Keratinocyte (primary cell): ENCODE measurements around the gene HABP2. TPM values are rescaled to one million over a fixed set of nuclear protein-coding genes. Genes with fewer than 3 reads are reported as not detected.

Experiments used
- DNase-seq: peaks from one replicate; pipeline ENCODE4 v3.0.0-alpha.2; 2011; ENCODE audit warnings: low read depth, missing footprints, low spot score
- FAIRE-seq: peaks from 2 replicates; lab custom pipeline; 2011; peaks lifted over from hg19 to GRCh38; lab: Jason Lieb, UNC
- H2AFZ ChIP-seq: 2 replicates; pipeline ENCODE4 v1.6.0; 2012; ENCODE audit warnings: low read length, control low read depth, inconsistent platforms; ENCODE audit not compliant: control insufficient read depth
- H3K27ac ChIP-seq: 2 replicates; pipeline ENCODE4 v1.5.1; 2011; ENCODE audit warnings: low read length; ENCODE audit not compliant: control insufficient read depth, insufficient read depth
- H3K27me3 ChIP-seq: 3 replicates; pipeline ENCODE4 v1.6.0; 2011; ENCODE audit warnings: low read length; ENCODE audit not compliant: control insufficient read depth, insufficient read depth; ENCODE audit errors: extremely low read depth
- H3K36me3 ChIP-seq, 2 experiments: 2 replicates in 1 of 2; 3 replicates in 1 of 2; pipeline ENCODE4 v1.5.1; 2011; ENCODE audit warnings: low read length in 2 of 2, mild to moderate bottlenecking in 1 of 2; ENCODE audit not compliant: control insufficient read depth in 2 of 2, insufficient read depth in 2 of 2; ENCODE audit errors: extremely low read depth in 1 of 2
- H3K4me1 ChIP-seq: 3 replicates; pipeline ENCODE4 v1.5.1; 2011; ENCODE audit warnings: low read length; ENCODE audit not compliant: control insufficient read depth, insufficient read depth; ENCODE audit errors: extremely low read depth
- H3K4me2 ChIP-seq: 3 replicates; pipeline ENCODE4 v1.6.0; 2011; ENCODE audit warnings: low read depth, low read length; ENCODE audit not compliant: control insufficient read depth, insufficient read depth; ENCODE audit errors: extremely low read depth
- H3K4me3 ChIP-seq, 3 experiments: fragments of 200-600 bp in 1 of 3; sonication (generic) in 1 of 3; 2 replicates in 2 of 3; 3 replicates in 1 of 3; pipeline ENCODE4 v1.5.1; 2011 to 2016; ENCODE audit warnings: low read length in 3 of 3, mild to moderate bottlenecking in 3 of 3, control low read depth in 2 of 3, inconsistent platforms in 1 of 3, low read depth in 1 of 3, mixed read lengths in 1 of 3, mixed run types in 1 of 3, moderate library complexity in 1 of 3; ENCODE audit not compliant: control insufficient read depth in 2 of 3, insufficient read depth in 2 of 3; ENCODE audit errors: extremely low read depth in 1 of 3
- H3K79me2 ChIP-seq: 2 replicates; pipeline ENCODE4 v1.6.0; 2012; ENCODE audit warnings: low read length; ENCODE audit not compliant: control insufficient read depth, insufficient read depth
- H3K9ac ChIP-seq: 3 replicates; pipeline ENCODE4 v1.6.0; 2011; ENCODE audit warnings: low read length; ENCODE audit not compliant: control insufficient read depth, insufficient read depth; ENCODE audit errors: extremely low read depth
- H3K9me1 ChIP-seq: 3 replicates; pipeline ENCODE4 v1.6.0; 2011; ENCODE audit warnings: low read length; ENCODE audit not compliant: control insufficient read depth, insufficient read depth; ENCODE audit errors: extremely low read depth
- H3K9me3 ChIP-seq: 2 replicates; pipeline ENCODE4 v1.5.1; 2012; ENCODE audit warnings: low read depth, low read length; ENCODE audit not compliant: control insufficient read depth
- H4K20me1 ChIP-seq: 3 replicates; pipeline ENCODE4 v1.6.0; 2011; ENCODE audit warnings: low read length; ENCODE audit not compliant: control insufficient read depth, insufficient read depth; ENCODE audit errors: extremely low read depth
- CTCF ChIP-seq, 3 experiments: IDR thresholded peaks in 1 of 3; conservative IDR thresholded peaks in 1 of 3; optimal IDR thresholded peaks in 1 of 3; 2 replicates in 2 of 3; 3 replicates in 1 of 3; pipeline versions ENCODE3 to v1.5.1; 2011; ENCODE audit warnings: low read length in 3 of 3, mild to moderate bottlenecking in 3 of 3, moderate library complexity in 2 of 3, control low read depth in 1 of 3, inconsistent platforms in 1 of 3; ENCODE audit not compliant: insufficient read depth in 2 of 3; ENCODE audit errors: extremely low read depth in 1 of 3
- EZH2 ChIP-seq: IDR thresholded peaks from one replicate; pipeline ENCODE4 v1.6.1; 2012; ENCODE audit warnings: inconsistent platforms, mild to moderate bottlenecking, low read length, moderate library complexity
- dilution Hi-C: fragments of 300-500 bp; cut with MboI; formaldehyde crosslinking; loops from one replicate; pipeline ENCODE4 v1.7.0; 2020; ENCODE audit warnings: low sequenced_read_pairs; ENCODE audit not compliant: extremely low pct_ligation_motif_present
- polyA plus RNA-seq, 5 experiments: library from polyadenylated mRNA; depleted of rRNA in 3 of 5; stranded (reverse) in 3 of 5; stranded (forward) in 1 of 5; unstranded in 1 of 5; fragments of >200 nt; gene quantifications; 1 replicate in 1 of 5; 2 replicates in 3 of 5; 3 replicates in 1 of 5; pipeline versions ENCODE4 v1.2.1 to v1.2.3, GENCODE V29; 2011 to 2012; ENCODE audit warnings: missing spikeins in 2 of 5, low read depth in 1 of 5, low replicate concordance in 1 of 5

HABP2 gene
- polyA plus RNA-seq, 1 donor (not counting 4 experiments of a cell fraction or from before 2014, with no cell fraction given) = not detected

GRCh38 chr10:113517165-113517900 is 35.5 kb upstream of the HABP2 start:
- no peak overlapping the region for H3K4me2 ChIP-seq
- no peaks in the 10 kb centered on the region for H4K20me1 ChIP-seq
- FAIRE-seq = no peak
- no peak for TF ChIP-seq CTCF (optimal IDR thresholded peaks at IDR 0.05 in 1 of 3, IDR thresholded peaks at IDR 0.05 in 1 of 3, conservative IDR thresholded peaks at IDR 0.05 in 1 of 3; ENCODE audit: extremely low read depth in 1 of 3, insufficient read depth in 2 of 3, low read length in 3 of 3)
- TF ChIP-seq EZH2 = no peak
- no peak overlapping the region for H3K4me3 ChIP-seq
- no peaks in the 10 kb centered on the region for H3K9me1 ChIP-seq
- no peaks in the 10 kb centered on the region for H3K9me3 ChIP-seq
- DNase-seq = no peak
- H3K36me3 ChIP-seq = no peaks in the 10 kb centered on the region
- no peak overlapping the region for H2AFZ ChIP-seq
- dilution Hi-C loops = no loop called here
- H3K79me2 ChIP-seq = no peaks in the 10 kb centered on the region
- no peaks in the 10 kb centered on the region for H3K27me3 ChIP-seq
- H3K27ac ChIP-seq = no peak overlapping the region
- no peak overlapping the region for H3K9ac ChIP-seq
- H3K4me1 ChIP-seq = no peaks in the 10 kb centered on the region

GRCh38 chr10:113517901-113518260 is 35.0 kb upstream of the HABP2 start:
- Histone ChIP-seq H3K4me3 (no peak overlapping the region), H3K79me2 (no peaks in the 10 kb centered on the region), H3K4me1 (no peaks in the 10 kb centered on the region), H3K27me3 (no peaks in the 10 kb centered on the region), H3K9ac (no peak overlapping the region), H3K27ac (no peak overlapping the region), H4K20me1 (no peaks in the 10 kb centered on the region), H3K36me3 (no peaks in the 10 kb centered on the region), H2AFZ (no peak overlapping the region), H3K4me2 (no peak overlapping the region), H3K9me1 (no peaks in the 10 kb centered on the region), H3K9me3 (no peaks in the 10 kb centered on the region)
- TF ChIP-seq CTCF (optimal IDR thresholded peaks at IDR 0.05 in 1 of 3, IDR thresholded peaks at IDR 0.05 in 1 of 3, conservative IDR thresholded peaks at IDR 0.05 in 1 of 3; ENCODE audit: extremely low read depth in 1 of 3, insufficient read depth in 2 of 3, low read length in 3 of 3) = no peak
- no peak for TF ChIP-seq EZH2
- dilution Hi-C loops = no loop called here
- FAIRE-seq = no peak
- no peak for DNase-seq
